Activated T-cell treated with anti-CD3 and anti-CD28 coated beads for 4 hours (primary cell): ENCODE measurements around the gene TPP1.
A peak's percentile ranks its signal among the peaks of the same experiment; 100 is the strongest.

Source experiments
- DNase-seq: peaks from one replicate; pipeline ENCODE4 v3.0.0-alpha.2; 2020

TPP1 gene

GRCh38 chr11:6610591-6610990 is 8.6 kb downstream of the TPP1 start:
- no peak for DNase-seq

- no peak for DNase-seq
Observed at GRCh38 chr11:6609502-6610015, 9.7 kb downstream of the TPP1 start.

GRCh38 chr11:6608726-6609501 is 10.3 kb downstream of the TPP1 start:
- no peak for DNase-seq

GRCh38 chr11:6608011-6608410 is 11.2 kb downstream of the TPP1 start:
- no peak for DNase-seq

GRCh38 chr11:6607190-6607795 is 11.9 kb downstream of the TPP1 start:
- no peak for DNase-seq

GRCh38 chr11:6606471-6607189 is 12.6 kb downstream of the TPP1 start:
- DNase-seq: no peak

- no peak for DNase-seq
Observed at GRCh38 chr11:6604790-6605189, 14.4 kb downstream of the TPP1 start.

- peak; percentile 34 for DNase-seq
Observed at GRCh38 chr11:6604081-6604626, 15.1 kb downstream of the TPP1 start.

GRCh38 chr11:6603287-6604080 is 15.7 kb downstream of the TPP1 start, which contains the start of the genes ILK and RRP8:
Gene ILK, plus strand, starts transcription at chr11:6603774. Its CDS starts 498 bp downstream, at chr11:6604272.
Gene RRP8, minus strand, starts transcription at chr11:6603616. Its CDS starts 114 bp downstream, at chr11:6603502.
- DNase-seq: peak; percentile 70

GRCh38 chr11:6602096-6602940 is 16.9 kb downstream of the TPP1 start:
- no peak for DNase-seq

GRCh38 chr11:6601041-6601461 is 18.2 kb downstream of the TPP1 start:
- no peak for DNase-seq

- no peak for DNase-seq
Observed at GRCh38 chr11:6599881-6600390, 19.3 kb downstream of the TPP1 start.

- no peak for DNase-seq
Observed at GRCh38 chr11:6599449-6599848, 19.8 kb downstream of the TPP1 start.

GRCh38 chr11:6598555-6598954 is 20.7 kb downstream of the TPP1 start:
- DNase-seq: no peak

GRCh38 chr11:6596239-6596877 is 22.9 kb downstream of the TPP1 start:
- DNase-seq: no peak

GRCh38 chr11:6594142-6594768 is 25.0 kb downstream of the TPP1 start:
- DNase-seq: no peak

- no peak for DNase-seq
Observed at GRCh38 chr11:6588018-6588417, 31.2 kb downstream of the TPP1 start.

- no peak for DNase-seq
Observed at GRCh38 chr11:6587360-6587953, 31.8 kb downstream of the TPP1 start.
